ENCODE data around the gene SLC22A23. TPM values are rescaled to one million over a fixed set of nuclear protein-coding genes. Genes with fewer than 3 reads are reported as not detected.

Gene SLC22A23
- total and polyA plus RNA-seq, 2 of the 4 experiments (the other 2 are of a cell fraction): 0.72 to 1.6 TPM

DNA sequence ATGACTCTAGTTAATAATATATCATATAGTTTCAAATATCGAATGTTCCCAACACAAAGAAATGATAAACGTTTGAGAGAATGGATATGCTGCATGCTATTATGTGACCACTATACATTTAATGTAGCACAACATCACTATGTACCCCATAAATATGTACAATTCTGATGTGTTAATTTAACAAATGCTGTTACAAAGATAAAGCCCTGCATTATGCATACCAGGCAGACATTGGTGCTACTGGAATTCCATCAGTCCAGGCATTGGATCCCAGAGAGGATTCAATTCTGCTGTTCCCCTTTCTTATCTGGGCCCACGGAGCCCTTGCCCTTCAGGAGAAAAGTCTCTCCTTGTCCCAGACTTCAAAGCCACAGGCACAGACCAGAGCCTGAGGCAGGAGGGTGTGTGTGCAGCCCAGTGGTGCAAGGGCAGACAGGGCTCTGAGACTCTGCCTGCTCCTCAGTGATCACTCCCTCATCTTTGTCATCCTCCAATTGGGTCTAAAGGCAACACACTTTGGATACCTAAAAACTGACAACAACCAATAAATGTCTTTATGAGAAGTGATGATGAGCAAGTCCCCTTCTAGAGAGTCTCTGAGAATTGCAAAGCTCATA, 152.9 kb downstream of the SLC22A23 start:
- H3K36me3 ChIP-seq (ENCODE audit: control insufficient read depth, insufficient read depth, low read length): no peaks in the 10 kb centered on the region
- no CpG with 5 or more reads among the region's 3 CpGs for WGBS, 2 experiments (ENCODE audit: extremely low coverage in 2 of 2, insufficient read length in 1 of 2)
- no peak overlapping the region for H3K27ac ChIP-seq (ENCODE audit: insufficient read depth, low read length)
- no peak overlapping the region for H3K56ac ChIP-seq (ENCODE audit: extremely low read depth, insufficient read depth, low read length)
- ChIA-PET POLR2A (ENCODE audit: unreplicated experiment) (no interaction called here), CTCF (no interaction called here)
- H3K14ac ChIP-seq (replicated peaks; ENCODE audit: low read depth, low read length): no peak overlapping the region
- no peak overlapping the region for H3K4me3 ChIP-seq (ENCODE audit: insufficient read depth, low read depth, low read length)
- no peak overlapping the region for H2BK120ac ChIP-seq (ENCODE audit: low read depth, low read length)
- H4K20me1 ChIP-seq (ENCODE audit: insufficient read depth, low read length): no peaks in the 10 kb centered on the region
- no peaks in the 10 kb centered on the region for H3K79me1 ChIP-seq (ENCODE audit: low read depth in 1 of 2, low read length in 2 of 2)
- H2BK20ac ChIP-seq (ENCODE audit: low read depth, low read length): no peak overlapping the region
- no peak overlapping the region for H2BK15ac ChIP-seq (ENCODE audit: low read depth, low read length)
- no peak overlapping the region for H2AFZ ChIP-seq (replicated peaks; ENCODE audit: low read length, poor library complexity)
- H3K9me1 ChIP-seq (ENCODE audit: insufficient read depth, low read length): no peaks in the 10 kb centered on the region
- no TSS peak for BruUV-seq (replicated peaks)
- H4K8ac ChIP-seq (ENCODE audit: low read depth in 2 of 2, low read length in 2 of 2): no peak overlapping the region
- no peaks in the 10 kb centered on the region for H3K4me1 ChIP-seq (ENCODE audit: control insufficient read depth, insufficient read depth, low read length)
- TF ChIP-seq CHD1 (IDR thresholded peaks at IDR 0.05; ENCODE audit: low read depth, low read length): no peak
- TF ChIP-seq RCOR1 (IDR thresholded peaks at IDR 0.05; ENCODE audit: insufficient replicate concordance, low read length): no peak
- TF ChIP-seq, protein P1, sequence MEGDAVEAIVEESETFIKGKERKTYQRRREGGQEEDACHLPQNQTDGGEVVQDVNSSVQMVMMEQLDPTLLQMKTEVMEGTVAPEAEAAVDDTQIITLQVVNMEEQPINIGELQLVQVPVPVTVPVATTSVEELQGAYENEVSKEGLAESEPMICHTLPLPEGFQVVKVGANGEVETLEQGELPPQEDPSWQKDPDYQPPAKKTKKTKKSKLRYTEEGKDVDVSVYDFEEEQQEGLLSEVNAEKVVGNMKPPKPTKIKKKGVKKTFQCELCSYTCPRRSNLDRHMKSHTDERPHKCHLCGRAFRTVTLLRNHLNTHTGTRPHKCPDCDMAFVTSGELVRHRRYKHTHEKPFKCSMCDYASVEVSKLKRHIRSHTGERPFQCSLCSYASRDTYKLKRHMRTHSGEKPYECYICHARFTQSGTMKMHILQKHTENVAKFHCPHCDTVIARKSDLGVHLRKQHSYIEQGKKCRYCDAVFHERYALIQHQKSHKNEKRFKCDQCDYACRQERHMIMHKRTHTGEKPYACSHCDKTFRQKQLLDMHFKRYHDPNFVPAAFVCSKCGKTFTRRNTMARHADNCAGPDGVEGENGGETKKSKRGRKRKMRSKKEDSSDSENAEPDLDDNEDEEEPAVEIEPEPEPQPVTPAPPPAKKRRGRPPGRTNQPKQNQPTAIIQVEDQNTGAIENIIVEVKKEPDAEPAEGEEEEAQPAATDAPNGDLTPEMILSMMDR (conservative IDR thresholded peaks at IDR 0.05; ENCODE audit: low read depth, low read length): no peak
- no peak for TF ChIP-seq FOS (IDR thresholded peaks at IDR 0.05; ENCODE audit: low read depth, low read length)
- TF ChIP-seq MAZ (IDR thresholded peaks at IDR 0.05; ENCODE audit: borderline replicate concordance, low read depth, low read length): no peak
- no peak for TF ChIP-seq RAD21 (IDR thresholded peaks at IDR 0.05; ENCODE audit: low read length)
- TF ChIP-seq POLR2A (IDR thresholded peaks at IDR 0.05; ENCODE audit: low read depth, low read length): no peak
- no peak for TF ChIP-seq SMC3 (IDR thresholded peaks at IDR 0.05; ENCODE audit: low read depth, low read length)
- TF ChIP-seq CEBPB (IDR thresholded peaks at IDR 0.05; ENCODE audit: low read depth, low read length): no peak
- TF ChIP-seq, protein P2, sequence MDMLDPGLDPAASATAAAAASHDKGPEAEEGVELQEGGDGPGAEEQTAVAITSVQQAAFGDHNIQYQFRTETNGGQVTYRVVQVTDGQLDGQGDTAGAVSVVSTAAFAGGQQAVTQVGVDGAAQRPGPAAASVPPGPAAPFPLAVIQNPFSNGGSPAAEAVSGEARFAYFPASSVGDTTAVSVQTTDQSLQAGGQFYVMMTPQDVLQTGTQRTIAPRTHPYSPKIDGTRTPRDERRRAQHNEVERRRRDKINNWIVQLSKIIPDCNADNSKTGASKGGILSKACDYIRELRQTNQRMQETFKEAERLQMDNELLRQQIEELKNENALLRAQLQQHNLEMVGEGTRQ (IDR thresholded peaks at IDR 0.05; ENCODE audit: low read depth, low read length): no peak
- no peak for TF ChIP-seq MAFK (IDR thresholded peaks at IDR 0.05; ENCODE audit: low read depth, low read length)
- no peak for TF ChIP-seq RFX5 (IDR thresholded peaks at IDR 0.05; ENCODE audit: low read depth, low read length)
- TF ChIP-seq, protein P3, sequence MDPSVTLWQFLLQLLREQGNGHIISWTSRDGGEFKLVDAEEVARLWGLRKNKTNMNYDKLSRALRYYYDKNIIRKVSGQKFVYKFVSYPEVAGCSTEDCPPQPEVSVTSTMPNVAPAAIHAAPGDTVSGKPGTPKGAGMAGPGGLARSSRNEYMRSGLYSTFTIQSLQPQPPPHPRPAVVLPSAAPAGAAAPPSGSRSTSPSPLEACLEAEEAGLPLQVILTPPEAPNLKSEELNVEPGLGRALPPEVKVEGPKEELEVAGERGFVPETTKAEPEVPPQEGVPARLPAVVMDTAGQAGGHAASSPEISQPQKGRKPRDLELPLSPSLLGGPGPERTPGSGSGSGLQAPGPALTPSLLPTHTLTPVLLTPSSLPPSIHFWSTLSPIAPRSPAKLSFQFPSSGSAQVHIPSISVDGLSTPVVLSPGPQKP (IDR thresholded peaks at IDR 0.05; ENCODE audit: borderline replicate concordance, low read depth, low read length): no peak
- TF ChIP-seq MXI1 (IDR thresholded peaks at IDR 0.05; ENCODE audit: borderline replicate concordance, low read depth, low read length): no peak
- TF ChIP-seq NFE2L2 (IDR thresholded peaks at IDR 0.05; ENCODE audit: low read depth, low read length): no peak
- TF ChIP-seq BHLHE40 (IDR thresholded peaks at IDR 0.05; ENCODE audit: low read depth, low read length): no peak
- H3K23ac ChIP-seq (ENCODE audit: low read depth, low read length): no peak overlapping the region
- dilution Hi-C loops (cut with HindIII; ENCODE audit: low sequenced_read_pairs, unreplicated experiment): no loop called here
- no peak overlapping the region for H2AK9ac ChIP-seq (replicated peaks; ENCODE audit: low read depth, low read length, poor library complexity)
- H3K4ac ChIP-seq (ENCODE audit: low read depth, low read length): no peak overlapping the region
- in situ Hi-C loops (cut with MboI; ENCODE audit: low sequenced_read_pairs): no loop called here
- H3K9ac ChIP-seq (ENCODE audit: low read depth, low read length): no peak overlapping the region
- H4K91ac ChIP-seq (ENCODE audit: insufficient read depth, low read depth, low read length): no peak overlapping the region
- ATAC-seq (ENCODE audit: low read depth): no peak
- peaks cover 12% of the 10 kb centered on the region for H3K9me3 ChIP-seq (ENCODE audit: control insufficient read depth, insufficient read depth, low read length)
- no peak overlapping the region for H3K18ac ChIP-seq (ENCODE audit: low read depth, low read length)
- no peak overlapping the region for H3K4me2 ChIP-seq (ENCODE audit: low read depth, low read length)
- peaks cover 23% of the 10 kb centered on the region for H3K27me3 ChIP-seq (ENCODE audit: control insufficient read depth, insufficient read depth, low read length)
- H2BK5ac ChIP-seq (ENCODE audit: low read depth, low read length, poor library complexity, severe bottlenecking): no peak overlapping the region
- intact Hi-C loops (cut with micrococcal nuclease): no loop called here
- no peak overlapping the region for H4K5ac ChIP-seq (ENCODE audit: low read depth, low read length)
- DNase-seq: no peak
- no peak overlapping the region for H2AK5ac ChIP-seq (ENCODE audit: low read depth, low read length)
